GM20431 (cell line): ENCODE results near the gene ANKLE2.
"Not testable (repeated sequence)": the region's sequence is repeated elsewhere in the genome, so short reads cannot be mapped to it uniquely, and the experiment has no call there.

Source experiments
- in situ Hi-C: fragments of 300-500 bp; cut with MseI, MboI; formaldehyde crosslinking; loops from one replicate; pipeline ENCODE4 v1.15.0; 2020; ENCODE audit warnings: low sequenced_read_pairs; ENCODE audit not compliant: unreplicated experiment

ANKLE2 gene

DNA sequence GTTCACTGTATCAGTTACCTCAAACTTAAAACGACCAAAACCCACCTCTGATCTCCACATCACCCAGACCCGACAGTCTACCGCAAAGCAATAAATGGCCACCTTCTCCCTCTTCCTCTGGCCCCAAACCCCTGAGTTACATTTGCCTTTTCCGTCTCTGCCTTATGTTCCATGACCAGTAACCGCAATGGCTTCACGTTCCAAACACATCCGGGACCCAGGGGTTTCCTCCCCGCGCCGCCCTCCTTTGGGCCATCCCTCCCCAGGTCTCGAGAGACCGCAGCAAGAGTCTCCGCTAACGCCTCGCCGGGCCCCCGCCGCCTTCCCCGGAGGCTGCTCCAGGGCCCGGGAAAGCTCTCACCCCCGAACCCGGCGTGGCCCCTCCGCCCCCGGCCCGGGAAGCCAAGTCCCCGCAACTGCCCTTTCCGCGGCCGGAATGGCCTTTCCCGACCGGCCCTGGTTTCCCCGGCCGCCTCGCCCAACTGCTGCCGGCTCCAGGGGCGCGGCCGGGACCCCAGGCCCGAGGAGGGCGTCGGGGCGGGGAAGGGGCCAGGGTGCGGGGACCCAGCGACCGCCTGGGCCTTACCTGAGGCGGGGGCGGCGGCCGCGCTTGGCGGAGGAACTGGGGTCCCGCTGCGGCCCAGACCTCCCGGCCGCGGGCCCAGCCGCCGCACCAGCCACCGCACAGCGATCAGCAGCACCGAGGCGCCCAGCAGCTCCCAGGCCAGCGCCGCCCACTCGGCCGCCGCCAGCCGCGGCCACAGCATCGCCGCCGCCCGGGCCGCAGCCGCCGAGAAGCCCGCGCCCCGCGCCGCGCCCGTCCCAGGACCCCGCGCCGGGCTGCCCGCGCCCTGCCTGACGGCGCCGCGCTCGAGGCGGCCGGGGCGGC lies at the start of gene ANKLE2:
TSS of gene ANKLE2 (minus strand) at position 801 of the 889 bp plus-strand sequence. CDS start at position 767, 34 bp downstream.
- in situ Hi-C loops: no loop called here

DNA sequence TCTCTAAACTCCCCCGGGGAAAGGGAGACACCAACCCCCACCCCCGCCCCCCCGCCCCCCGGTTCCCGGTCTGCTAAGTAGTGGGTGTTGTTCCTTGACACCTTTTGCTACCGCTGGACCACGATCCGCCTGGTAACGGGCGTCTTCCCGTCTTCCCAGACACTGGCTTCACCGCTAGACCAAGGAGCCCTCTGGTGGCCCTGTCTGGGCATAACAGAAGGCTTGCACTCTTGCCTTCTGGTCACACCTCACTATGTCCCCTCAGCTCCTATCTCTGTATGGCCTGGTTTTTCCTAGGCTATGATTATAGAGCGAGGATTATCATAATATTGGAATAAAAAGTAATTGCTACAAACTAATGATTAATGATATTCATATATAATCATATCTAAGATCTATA lies 47.8 kb upstream of the ANKLE2 start:
- in situ Hi-C loops: not testable (repeated sequence)

DNA sequence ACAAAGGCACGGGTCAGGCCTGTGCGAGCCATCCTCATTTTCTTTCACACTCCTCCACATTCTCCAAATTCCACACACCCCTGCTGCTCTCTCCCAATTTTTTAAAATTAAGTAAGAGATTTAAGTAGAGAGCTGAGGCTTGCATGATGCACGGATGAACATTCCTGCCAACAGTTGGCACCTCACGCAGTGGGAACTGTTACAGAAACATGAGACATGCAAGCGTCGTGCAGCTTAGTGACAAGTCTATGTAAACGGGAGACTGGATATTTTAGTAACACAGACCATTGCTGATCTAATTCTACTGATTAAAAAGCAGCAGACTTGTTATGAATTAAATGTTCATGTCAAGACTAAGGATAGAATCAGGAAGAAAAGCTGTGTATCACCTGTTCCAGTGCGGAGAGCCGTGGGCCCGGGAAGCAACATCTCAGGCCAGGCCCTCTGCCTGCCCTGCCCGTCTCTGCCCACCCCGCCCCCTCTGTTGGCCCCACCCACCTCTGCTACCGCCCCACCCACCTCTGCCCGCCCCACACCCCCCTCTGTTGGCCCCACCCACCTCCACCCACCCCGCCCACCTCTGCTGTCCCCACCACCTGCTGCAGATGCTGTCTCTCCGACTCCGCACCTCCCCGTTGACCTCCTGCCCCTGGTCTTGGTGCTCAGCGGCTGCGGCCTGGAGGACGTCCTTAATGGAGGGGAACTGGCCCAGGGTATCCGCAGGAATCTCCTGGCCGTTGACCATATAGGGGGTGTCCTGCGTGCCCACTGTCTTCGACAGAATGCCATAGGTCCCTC lies 45.9 kb upstream of the ANKLE2 start:
- in situ Hi-C loops: no loop called here

DNA sequence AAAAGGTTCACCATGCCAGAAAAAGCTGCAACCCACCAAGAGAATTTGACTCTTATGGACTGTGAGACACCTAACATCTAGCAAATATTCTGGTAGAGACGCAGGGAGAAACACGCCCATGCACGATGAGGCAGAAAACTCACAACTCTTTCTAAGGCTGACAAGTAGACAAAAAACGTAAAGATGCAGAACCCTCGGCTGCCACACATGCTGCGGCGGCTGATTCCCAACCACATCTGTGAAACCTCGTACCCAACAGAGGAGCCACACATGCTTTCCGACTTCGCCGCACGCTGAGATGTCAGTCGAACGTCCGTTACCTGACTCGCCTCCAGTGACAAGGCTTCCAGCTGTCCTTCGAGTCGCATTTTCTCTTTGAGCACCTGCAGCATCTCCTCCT lies 45.2 kb upstream of the ANKLE2 start:
- in situ Hi-C loops: no loop called here

DNA sequence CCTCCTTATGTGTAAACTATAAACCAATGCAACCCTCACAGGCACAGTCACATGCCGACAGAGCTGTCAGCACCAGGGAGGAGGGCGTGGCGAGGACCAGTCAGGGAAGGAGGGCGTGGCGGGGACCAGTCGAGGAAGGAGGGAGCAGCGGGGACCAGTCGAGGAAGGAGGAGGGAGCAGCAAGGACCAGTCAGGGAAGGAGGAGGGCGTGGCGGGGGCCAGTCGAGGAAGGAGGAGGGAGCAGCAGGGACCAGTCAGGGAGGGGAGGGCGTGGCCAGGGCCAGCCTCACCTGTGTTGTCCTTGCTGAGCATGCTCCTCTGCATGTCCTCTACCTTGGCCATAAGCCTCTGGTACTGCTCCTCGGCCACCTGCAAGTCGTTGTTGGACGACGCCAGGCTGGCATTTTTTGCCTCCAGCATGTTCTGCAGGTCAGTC lies 42.8 kb upstream of the ANKLE2 start:
- in situ Hi-C loops: no loop called here

DNA sequence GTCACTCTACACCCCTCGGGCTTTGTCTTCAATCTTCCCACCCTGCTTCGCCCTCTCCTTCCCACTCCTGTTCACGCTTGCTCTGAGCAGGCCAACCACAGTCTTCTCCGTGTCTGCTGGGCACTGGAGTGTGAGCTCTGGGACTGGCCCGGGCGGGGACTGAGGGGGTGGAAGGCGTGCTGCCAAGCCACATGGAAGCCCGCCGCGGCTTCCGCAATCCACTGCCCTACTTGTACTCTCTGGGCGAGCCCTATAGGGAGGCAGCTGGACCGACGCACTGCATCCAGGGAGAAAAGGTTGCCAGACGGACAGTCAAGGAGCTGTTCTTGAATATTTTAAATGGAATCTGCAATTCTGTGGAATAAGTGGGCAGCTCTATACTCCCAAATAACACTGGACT lies 42.3 kb upstream of the ANKLE2 start:
- in situ Hi-C loops: no loop called here

DNA sequence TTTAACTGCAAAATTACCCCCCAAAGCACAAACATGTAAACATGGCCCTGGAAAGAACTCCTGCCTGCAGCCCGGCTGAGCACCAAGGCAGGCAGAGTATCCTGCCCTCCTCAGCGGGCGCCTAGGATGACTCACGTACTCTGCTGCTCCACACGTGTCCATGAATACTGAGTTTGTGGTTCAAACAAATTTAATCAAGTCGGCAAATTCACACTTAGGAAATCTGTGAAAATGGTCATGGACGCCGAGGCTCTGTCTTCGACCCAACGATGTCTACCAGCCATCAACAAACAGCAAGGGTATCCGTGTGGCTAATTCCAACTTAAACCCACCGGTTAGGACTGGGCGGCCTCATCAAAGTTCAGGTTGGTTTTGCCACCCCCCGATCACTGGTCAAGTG lies 41.5 kb upstream of the ANKLE2 start:
- in situ Hi-C loops: no loop called here

DNA sequence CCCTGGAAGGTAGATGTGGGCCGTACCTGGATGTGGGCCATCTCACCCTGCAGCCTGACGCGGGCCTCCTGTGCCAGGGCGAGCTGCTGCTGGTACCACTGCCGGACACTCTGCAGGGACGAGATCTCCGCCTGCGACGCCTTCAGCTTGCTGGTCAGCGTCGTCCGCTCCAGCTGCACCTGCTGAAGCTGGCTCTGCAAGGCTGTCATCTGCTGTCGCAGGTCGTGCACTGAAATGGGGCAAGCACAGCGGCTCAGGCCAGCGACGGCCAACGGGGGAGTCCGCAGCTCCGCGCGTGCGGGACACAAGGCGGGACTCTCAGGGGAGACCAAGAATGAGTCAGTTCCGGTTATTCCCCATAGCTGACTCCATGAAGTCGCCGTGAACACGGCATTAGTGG lies 40.1 kb upstream of the ANKLE2 start:
- in situ Hi-C loops: no loop called here

DNA sequence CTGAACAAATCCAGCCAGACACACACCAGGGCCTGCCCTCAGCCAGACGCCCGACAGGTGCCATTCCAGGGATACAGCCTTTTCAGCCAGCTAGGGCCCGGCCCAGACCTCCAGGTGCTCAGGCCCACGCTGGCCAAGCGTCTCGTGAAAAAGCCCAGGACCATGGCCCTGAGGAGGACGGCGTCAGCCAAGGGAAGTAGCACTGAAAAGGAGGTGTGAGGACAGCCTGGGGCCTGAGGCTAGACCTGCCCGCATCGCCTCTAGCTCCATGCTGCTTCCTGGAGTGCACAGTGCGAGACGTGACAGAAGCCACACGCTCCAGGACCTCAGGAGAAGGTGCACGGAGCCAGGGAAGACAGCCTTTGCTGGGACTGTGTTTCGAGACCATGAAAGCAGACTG lies 37.2 kb upstream of the ANKLE2 start:
- in situ Hi-C loops: no loop called here

DNA sequence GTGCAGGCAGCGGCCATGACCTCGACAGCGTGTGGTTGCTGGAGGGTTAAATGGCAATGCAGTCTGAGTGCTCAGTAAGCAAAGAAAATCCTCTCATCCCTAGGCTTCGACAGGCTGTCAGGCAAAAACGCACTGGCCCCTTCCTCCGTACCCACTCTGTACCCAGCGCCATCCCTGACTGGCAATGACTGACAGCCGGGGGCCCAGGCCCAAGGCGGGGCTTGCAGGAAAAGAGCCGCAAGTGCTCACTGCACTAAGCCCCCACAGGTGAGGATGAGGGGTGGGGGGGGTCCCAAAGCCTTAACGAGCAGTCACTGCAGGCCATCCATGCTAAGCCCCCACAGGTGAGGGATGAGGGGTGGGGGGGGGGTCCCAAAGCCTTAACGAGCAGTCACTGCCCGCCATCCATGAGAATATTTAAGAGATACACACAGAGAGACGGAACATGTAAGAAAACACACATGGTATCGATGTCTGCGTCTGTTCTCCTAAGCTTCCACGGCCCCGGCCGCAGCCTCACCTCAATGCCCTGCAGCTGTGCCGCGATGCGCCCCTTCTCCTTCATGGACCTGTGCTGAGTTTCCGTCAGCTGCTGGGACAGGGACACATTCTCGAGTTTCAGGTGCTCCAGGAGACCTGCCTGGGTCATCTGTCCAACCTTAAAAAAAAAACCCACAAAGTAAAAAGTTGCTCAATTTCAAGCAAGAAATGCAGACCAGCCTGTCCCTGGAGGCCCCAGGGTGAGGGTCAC lies 36.4 kb upstream of the ANKLE2 start:
- in situ Hi-C loops: no loop called here

DNA sequence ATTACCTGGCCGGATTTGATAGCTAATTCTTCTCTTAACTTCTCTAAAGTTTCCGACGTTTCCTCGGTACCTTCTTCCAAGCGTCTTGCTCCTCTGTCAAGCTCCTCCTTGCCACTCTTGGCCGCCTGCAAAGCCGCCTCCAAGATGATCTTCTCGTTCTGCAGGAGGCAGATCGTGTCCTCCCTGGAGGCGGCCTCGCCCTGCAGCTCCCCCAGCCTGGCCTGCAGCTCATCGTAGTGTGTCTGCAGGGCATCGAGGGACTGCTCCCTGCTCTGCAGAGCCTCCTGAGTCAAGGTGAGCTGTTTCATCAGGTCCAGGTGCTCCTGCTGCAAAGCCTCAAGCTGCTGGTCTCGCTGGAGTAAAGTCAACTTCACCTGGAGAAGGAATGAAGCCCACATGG lies 34.2 kb upstream of the ANKLE2 start:
- in situ Hi-C loops: no loop called here

DNA sequence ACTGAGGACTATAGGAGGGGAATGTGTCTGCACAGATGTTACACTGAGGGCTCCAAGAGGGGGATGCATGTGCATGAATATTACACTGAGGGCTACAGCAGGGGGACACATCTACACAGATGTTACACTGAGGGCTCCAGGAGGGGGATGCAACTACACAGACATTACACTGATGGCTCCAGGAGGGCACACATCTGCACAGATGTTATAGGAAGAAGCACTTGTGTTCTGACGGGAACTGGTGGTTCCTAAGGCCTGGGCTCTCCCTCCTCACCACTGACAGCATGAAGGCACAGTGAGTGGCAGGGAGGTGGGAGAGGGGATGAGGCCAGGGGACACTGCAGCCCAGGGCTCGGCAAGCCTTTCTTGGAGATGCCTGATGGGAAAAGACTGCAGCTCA lies 30.3 kb upstream of the ANKLE2 start:
- in situ Hi-C loops: not testable (repeated sequence)

DNA sequence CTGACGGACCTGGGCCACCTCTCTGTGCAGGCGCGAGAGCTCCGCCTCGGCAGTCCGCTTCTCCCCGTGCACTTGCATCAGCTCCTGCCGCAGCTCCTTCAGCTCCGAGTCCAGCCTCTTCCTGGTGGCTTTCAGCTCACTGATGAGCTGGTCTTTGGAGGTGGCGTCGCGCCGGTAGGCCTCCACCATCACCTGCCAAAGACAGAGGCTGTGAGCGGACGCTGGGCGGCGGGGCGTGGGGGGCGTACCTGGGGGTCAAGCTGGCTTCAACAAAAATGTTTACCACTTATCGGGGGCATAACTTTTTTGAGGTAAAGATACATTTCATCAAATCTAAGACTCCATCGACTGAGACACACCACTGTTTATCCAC lies 27.5 kb upstream of the ANKLE2 start:
- in situ Hi-C loops: no loop called here

DNA sequence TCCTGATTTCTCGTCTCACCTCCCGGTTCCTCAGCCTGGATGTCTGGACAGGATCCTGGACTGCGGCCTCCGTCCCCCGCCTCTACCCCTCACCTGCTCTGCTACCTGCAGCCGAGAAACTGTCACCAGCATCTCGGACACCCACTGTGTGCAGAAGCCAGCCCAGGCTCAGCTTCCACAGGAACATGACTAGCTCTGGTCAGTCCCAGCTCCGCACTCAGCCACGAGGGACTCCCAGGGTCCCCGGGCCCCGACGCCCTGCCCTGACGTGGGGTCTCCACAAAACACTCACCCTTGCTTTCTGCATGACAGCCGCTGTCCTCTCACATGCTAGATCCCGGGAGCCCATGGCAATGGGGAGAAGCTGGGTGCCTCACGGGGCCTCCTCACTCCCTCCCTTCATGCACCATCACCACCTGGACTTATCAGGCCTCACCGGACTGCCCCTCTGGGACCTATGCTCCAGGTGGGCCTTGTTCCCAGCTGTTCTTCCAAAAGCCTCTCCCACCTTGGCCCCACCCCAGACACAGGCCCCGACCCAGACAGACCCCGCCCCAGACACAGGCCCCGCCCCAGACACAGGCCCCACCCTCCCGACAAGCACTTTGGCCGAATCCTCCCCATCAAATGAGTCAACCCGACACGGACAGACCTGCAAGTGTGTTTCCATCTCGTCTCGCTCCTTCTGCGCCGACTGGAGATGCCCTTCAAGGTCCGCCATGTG lies 26.9 kb upstream of the ANKLE2 start:
- in situ Hi-C loops: no loop called here

DNA sequence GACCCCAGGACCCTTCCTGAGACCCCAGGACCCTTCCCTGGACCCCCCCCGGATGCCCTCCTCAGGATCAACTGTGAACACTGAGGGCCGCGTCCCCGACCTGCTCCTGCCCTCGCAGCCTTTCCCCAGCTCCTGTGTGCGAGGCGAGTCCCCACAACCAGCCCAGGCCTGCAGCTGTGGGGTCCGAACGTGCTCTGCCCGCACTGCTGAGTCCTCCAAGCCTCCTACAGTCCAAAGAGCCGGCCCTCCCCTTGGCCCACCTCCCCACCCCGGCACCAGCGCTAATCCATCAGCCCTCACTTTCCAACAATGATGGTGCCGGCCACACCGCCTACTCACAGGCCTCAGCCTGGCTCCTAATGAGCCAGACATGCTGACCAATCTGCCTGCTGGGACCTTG lies 26.2 kb upstream of the ANKLE2 start:
- in situ Hi-C loops: no loop called here

DNA sequence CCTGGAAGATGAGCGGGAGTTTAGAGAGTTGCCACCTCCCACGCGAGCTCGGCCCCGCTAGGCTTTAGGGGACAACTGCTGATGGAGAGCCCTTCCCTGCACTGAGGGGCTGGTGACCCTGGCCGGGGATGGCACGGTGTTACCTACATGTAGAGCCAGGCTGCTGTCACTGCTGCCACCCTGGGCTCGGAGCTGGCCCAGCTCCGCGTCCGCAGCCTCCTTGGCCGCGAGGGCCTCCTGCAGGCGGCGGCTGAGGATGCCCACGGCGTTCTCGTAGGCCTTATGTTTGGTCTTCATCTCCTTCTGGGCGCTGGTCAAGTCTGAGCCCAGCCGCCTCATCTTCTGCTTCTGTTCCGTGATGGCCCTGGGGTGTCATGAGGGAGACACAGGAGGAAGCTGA lies 24.6 kb upstream of the ANKLE2 start:
- in situ Hi-C loops: no loop called here

DNA sequence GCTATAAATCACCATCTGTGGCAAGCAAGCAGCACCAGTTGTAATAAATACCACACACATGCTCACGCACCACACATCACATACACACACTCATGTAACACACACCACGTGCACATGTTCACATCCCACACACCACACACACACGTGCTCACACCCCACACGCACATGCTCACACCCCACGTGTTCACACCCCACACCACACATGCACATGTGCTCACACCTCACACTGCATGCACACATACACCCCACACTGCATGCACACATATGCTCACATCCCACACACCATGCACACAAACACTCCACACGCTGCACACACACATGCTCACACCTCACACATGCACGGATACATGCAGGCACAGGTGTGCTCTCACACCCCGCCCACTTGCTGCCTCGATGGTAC lies 22.9 kb upstream of the ANKLE2 start:
- in situ Hi-C loops: no loop called here

DNA sequence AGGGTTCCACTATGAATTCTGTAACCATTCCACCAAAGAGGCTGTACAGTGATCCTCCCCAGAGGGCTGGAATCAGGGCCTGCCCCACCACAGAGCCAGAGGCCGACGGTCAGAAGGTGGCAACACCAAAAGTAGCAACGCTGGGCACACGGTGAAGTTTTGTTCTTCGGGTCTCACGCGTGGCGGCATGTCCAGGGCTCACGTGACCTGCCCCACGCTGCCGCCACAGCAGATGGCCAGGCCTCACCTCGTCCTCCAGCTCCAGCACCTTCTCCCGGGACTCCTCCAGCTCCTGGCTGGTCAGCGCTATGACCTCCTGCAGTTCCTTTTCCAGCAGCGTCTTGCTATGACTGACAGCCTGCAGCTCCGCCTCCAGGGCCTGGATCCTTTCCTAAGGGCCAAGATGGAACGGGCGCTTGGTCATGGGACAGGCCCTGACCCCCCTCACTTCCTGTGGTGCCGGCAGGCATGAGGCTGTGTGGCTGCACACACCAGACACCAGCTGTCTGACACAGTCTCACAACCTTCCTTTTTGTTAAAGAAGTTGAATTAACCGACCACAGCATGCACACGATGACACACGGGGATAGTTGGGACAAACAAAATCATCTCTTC lies 22.4 kb upstream of the ANKLE2 start:
- in situ Hi-C loops: no loop called here

DNA sequence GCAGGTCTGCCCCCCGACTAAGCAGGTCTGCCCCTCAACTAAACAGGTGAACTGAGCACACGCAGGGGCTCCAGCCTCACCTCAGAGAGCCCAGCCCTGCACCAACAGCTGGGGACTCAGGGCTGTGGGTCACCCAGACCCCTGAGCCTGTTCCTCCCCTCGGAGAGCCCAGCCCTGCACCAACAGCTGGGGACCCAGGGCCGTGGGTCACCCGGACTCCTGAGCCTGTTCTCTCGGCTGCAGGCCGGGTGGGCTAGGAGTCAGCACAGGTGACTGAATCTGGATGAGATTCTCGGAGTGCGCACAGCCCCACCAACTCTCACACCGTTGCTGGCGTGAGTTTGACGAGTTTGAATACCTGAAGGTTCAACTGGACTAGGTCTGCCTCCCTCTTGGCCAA lies 20.3 kb upstream of the ANKLE2 start:
- in situ Hi-C loops: no loop called here
